GM12875 (cell line): Measurements from ENCODE around the gene SLC7A14.

ENCODE experiments used
- H3K4me3 ChIP-seq: one replicate; pipeline ENCODE4 v1.5.1; 2011; ENCODE audit warnings: low read depth, low read length, control low read depth
- TF ChIP-seq, protein P1 (sequence below): IDR thresholded peaks from 2 replicates; pipeline ENCODE4 v1.5.1; 2011; ENCODE audit warnings: low read depth, mild to moderate bottlenecking, control low read depth, inconsistent platforms, low read length, moderate library complexity, borderline replicate concordance; ENCODE audit not compliant: insufficient read depth

The SLC7A14 gene

DNA sequence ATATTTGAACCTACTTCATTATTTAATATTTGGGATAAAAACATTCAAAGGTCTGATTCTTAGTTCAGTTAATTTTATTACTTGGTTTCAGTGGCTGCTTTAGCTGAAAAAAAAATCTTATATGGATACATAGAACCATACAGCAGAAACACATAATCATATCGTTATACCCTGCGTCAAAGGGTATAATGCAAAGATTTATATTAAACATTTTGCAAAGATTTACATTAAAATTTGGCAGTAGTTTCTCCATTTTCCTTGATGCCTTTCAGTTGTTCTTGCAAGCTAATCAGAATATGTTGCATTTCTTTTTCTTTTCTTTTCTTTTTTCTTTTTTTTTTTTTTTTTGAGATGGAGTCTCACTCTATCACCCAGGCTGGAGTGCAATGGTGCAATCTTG, 135.8 kb downstream of the SLC7A14 start:
- TF ChIP-seq, protein P1, sequence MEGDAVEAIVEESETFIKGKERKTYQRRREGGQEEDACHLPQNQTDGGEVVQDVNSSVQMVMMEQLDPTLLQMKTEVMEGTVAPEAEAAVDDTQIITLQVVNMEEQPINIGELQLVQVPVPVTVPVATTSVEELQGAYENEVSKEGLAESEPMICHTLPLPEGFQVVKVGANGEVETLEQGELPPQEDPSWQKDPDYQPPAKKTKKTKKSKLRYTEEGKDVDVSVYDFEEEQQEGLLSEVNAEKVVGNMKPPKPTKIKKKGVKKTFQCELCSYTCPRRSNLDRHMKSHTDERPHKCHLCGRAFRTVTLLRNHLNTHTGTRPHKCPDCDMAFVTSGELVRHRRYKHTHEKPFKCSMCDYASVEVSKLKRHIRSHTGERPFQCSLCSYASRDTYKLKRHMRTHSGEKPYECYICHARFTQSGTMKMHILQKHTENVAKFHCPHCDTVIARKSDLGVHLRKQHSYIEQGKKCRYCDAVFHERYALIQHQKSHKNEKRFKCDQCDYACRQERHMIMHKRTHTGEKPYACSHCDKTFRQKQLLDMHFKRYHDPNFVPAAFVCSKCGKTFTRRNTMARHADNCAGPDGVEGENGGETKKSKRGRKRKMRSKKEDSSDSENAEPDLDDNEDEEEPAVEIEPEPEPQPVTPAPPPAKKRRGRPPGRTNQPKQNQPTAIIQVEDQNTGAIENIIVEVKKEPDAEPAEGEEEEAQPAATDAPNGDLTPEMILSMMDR: no peak
- no peak overlapping the region for H3K4me3 ChIP-seq

DNA sequence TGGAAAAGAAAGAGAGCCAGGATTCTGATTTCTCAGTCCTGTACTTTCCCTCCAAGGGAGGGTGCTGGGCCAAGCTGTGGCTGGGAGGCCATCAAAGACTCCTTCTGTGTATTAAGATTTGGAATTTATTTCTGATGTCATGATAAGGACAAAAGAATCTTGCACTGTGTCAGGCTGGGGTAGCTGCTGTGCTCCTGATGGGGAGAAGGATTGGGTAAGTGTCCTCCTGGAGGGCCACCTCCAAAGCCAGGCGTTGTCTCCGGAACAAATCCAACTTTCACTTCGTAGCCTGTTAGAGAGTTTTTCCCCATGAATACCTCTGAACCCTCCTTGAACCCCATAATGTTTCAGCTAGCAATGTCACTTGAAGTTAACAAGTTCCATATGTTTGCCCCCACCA, 137.3 kb downstream of the SLC7A14 start:
- TF ChIP-seq, protein P1: no peak
- H3K4me3 ChIP-seq: no peak overlapping the region

DNA sequence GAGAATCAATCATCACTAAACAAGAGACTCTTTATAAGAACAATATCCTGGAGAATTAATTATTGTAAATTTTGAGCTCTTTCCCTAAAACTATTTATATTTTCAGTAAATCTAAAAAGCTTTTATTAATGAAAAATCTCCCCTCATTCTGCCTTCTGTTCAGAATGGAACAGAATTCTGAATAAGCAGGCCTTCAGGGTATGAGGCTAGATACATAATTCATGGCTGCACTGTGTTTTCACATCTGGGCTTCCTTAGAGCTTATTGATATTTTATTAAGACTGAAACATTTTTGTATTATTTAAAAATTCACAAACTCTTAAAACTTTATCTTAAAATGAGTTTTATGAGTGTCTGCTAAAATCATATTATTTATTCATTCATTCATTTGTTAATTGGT, 142.4 kb downstream of the SLC7A14 start:
- TF ChIP-seq, protein P1: no peak
- H3K4me3 ChIP-seq: no peak overlapping the region

DNA sequence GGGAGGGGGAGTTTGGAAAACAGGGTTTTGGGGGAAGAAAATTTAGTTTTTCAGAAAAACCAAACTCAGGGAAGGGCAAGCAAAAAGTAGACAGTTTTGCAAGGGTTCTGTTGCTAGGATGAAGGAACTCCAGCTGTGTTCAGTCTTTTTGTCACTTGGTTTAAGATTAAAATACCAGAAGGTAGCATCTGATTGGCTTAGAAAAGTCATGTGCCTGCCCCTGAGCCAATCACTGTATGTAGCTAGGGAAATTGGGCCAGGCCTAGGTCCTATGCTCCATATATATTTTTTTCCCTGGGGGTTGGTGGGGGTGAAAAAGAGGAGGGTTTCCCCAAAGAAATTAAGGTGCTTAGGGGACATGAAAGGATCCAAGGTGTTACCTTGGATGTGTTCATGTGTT, 142.9 kb downstream of the SLC7A14 start:
- H3K4me3 ChIP-seq: no peak overlapping the region
- TF ChIP-seq, protein P1: no peak

DNA sequence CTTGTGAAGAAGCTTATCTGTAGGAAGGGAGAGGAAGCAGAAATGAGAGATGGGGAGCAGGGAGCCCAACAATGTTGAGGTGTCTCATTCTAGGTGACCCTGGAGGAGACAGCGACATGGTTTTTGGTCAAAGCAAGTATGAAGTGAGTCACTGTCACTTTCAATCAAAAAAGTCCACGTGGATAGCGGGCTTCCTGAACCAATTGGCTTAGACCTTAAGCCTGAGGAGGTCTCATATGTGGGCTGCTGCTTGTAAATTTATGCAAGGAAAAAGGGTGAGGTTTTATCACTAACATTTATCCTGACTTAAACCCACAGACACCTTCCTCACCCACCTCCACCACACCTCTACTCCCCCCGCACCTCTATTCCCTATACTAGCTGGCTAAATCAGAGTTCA, 144.5 kb downstream of the SLC7A14 start:
- TF ChIP-seq, protein P1: no peak

DNA sequence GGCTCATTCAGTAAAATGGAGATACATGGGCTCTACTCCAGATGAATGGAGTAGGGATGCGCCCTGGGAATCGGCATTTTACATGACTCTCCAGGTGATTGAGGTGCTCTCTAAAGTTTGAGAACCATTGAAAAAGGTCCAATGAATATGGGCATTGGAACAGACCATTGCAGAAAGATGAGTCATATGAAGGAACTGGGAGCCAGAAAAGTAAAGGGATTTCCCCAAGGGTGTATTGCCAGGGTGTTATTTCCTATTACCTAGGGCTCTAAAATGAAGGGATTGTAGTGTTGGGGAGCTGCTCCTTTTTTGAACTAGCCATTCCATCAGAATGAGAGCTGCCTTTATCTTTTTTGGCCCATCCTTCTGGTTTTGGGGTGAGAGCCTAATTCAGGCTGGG, 145.5 kb downstream of the SLC7A14 start:
- H3K4me3 ChIP-seq: no peak overlapping the region
- TF ChIP-seq, protein P1: no peak

More for the DNA sequence above, 144.5 kb downstream of the SLC7A14 start:
- H3K4me3 ChIP-seq: no peak overlapping the region

DNA sequence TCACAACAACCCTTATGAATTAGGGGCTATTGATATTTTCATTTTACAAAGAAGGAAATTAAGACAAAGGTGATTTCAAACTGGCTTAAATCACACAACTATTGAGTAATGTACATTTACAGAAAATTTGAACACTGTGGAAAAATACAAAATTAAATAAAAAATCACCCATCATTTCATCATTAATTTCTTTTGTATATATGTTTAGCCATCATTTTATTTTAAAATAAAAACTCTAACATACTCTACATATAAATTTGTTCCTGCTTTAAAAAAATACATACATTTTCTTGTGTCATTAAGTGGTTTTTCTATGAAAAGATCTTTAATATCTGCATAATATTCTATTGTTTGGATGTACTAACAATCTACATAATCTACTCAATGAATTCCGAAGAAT, 147.0 kb downstream of the SLC7A14 start:
- TF ChIP-seq, protein P1: no peak
- no peak overlapping the region for H3K4me3 ChIP-seq
